Stimulated activated CD8-positive, alpha-beta memory T cell treated with anti-CD3 and anti-CD28 coated beads, Interleukin-15, amount 100 ng/mL, for 4 hours (primary cell): ENCODE results near the gene CUL9.

Experiments used
- DNase-seq, 2 donors: peaks; one replicate each; pipeline ENCODE4 v3.0.0-alpha.2; 2020; ENCODE audit warnings: low read depth in 2 of 2

CUL9 gene

DNA sequence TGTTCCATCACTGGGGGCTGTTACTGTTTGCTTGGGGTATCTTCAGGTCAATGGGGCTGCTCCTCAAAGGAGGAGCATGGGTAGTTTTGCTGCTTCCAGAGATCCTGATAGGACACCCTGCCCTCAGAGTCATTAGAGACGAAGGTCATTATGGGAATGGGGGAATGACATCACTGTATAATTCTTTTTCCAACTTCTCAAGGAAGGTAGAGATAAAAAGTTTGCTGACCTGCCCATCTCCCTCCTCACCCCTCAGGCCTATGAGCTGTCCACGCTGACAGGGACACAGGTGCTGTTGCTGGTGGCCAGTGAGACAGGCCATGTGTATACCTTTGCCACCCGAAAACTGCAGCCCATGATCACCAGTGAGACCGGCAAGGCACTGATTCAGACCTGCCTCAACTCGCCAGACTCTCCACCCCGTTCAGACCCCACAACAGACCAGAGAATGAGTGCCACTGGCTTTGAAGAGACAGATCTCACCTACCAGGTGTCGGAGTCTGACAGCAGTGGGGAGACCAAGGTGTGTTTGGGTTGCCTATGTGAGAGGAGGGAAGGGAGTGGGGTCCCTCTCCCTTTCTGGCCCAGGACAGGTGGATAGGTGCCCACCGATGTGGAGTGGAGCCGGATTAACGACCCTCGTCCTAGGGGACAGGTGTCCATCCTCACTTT, 8.3 kb upstream of the CUL9 start:
- no peak for DNase-seq

DNA sequence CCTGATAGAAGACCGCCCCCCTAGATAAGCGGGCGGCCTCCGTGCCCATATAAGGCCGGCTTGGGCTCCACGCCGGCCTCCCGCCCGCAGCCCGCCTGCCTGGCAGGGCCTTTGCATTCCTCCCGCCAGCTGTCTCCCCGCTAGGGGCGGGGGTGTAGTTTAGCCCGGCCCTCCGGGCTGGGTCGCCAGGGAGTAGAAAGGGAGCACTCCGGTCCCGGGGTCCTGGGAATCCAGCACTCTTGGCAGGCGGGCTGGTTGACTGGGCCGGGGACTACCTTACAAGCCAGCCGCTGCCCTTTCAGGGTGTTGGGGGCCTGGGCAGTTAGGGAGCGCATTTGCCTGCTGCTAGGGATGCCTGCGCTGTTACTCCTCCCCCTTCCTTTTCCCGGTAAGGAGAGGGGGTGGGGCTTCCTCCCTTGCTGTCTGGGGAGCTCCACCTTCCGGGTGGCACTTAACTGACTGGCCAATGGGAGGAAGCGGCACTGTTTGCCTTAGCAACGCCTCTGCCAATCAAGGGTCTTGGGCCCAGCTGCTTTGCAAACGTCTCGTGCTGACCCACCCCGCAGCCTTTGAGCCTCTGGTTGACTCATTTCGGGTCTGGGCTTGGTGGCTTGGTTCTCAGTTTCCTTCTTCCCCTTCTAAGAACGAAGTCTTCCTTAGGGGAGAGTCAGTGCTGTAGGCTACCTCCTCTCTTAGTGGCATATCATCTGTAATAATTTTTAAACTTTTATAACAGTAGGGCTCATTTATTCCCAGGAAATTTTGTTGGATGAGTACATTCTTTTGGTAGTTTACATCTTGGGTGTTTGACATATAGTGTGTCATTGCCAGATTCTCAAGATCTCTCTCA, 7.5 kb upstream of the CUL9 start:
- DNase-seq, result peak; percentile 85 to 95

DNA sequence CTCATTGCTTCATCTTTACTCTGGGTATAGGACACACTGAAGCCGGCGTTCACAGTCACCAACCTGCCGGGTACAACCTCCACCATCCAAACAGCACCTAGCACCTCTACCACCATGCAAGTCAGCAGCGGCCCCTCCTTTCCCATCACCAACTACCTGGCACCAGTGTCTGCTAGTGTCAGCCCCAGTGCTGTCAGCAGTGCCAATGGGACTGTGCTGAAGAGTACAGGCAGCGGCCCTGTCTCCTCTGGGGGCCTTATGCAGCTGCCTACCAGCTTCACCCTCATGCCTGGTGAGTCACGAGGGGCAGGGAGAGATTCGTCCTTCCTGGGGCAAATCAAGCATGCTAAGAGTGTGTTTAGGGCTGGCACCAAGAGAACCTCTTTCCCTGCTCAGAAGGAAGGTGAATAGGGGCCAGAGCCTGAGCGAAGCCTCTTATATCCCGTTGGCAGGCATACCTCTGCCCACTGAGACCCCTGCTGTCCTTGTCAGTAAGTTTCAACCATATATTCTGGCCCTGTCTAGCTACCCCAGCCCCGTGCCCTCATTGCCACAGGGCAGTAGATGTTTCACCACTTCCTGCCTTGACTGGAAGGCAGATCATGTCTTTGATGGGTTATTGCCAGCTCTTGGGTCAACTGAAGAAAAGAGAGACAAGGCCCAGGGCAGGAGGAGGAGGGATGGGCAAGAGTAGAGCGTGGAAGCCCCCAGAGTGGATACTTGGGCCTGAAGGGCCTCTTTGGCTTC, 6.1 kb upstream of the CUL9 start:
- DNase-seq, result no peak

DNA sequence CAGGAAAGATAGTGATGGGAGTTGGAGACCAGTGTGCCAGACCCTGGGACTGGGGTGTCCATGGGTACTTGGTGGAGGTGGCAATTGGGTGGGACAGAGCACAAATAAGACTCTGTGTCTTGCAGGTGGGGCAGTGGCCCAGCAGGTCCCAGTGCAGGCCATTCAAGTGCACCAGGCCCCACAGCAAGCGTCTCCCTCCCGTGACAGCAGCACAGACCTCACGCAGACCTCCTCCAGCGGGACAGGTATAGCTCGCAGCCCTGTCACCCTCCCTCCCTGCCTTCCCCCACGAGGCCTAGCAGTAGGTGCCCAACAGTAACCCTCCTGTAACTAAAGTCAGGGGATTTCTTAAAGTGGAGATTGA, 5.6 kb upstream of the CUL9 start:
- DNase-seq, result no peak

DNA sequence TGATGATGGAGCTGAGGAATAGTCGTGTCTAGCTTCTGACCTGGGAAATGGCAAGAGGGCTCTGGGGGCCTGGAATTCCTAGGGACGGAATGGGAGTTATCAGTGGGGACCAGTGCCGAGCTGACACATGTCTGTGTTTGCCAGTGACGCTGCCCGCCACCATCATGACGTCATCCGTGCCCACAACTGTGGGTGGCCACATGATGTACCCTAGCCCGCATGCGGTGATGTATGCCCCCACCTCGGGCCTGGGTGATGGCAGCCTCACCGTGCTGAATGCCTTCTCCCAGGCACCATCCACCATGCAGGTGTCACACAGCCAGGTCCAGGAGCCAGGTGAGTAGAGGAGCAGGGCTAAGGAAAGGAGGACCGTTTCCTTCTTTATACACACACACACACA, 3.8 kb upstream of the CUL9 start:
- DNase-seq, result no peak

DNA sequence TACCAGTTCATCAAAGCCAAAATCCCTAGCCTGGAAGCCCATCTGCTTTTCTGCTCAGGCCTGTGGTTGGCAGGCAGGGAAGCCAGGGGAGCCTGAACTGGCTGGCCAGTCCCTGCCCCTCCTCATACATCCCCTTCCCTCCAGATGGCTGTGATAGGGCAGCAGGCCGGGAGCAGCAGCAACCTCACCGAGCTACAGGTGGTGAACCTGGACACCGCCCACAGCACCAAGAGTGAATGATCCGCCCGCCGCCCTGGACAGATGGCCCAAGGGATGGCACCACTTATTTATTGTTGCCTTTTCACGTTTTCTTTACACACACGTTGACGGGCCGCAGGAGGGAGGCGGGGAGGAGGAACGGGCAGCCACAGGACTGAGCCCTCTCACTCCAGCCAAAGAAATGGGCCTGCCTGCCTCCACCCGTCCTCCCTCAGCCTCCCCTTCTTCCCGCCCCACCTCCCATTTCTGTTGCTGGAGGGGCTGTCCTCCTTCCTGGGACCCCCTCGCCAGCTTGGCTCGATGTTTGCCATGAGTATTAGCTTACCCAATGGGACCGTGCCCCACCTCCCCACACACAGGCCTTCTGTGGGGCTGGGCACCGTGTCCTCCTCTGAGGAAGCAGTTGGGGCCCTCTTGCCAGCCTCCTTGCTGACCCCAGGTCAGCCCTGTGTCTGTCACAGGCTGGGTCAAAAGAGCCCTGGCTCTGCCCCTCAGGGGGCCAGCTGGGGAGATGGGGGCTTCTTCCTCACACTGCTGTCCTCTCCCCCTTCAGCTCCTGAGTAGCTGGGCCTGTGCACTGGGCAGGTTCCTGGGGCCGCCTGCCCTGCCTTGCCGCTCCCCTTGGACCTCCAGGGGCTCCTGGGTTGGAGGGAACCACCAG, 2.8 kb upstream of the CUL9 start:
- no peak for DNase-seq

DNA sequence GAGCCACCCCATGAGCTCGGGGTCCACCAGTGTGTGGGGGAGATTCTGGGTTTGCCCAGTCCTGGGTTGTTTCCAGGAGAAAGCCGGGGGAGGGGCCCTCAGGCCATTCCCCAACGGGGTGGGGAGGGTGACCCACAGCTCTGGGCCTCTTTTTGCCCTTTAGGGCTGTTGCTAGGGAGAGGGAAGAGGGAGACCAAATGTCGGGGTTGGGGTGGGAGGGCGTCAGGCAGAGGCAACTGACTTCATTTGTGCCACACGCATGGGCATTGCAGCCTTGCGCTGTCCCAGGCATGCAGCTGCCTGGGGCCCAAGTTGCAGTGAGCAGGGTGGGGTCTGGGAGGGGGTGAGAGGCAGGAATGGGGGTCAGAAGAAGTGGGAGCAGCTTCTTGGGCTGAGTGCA, 1.9 kb upstream of the CUL9 start:
- no peak for DNase-seq

DNA sequence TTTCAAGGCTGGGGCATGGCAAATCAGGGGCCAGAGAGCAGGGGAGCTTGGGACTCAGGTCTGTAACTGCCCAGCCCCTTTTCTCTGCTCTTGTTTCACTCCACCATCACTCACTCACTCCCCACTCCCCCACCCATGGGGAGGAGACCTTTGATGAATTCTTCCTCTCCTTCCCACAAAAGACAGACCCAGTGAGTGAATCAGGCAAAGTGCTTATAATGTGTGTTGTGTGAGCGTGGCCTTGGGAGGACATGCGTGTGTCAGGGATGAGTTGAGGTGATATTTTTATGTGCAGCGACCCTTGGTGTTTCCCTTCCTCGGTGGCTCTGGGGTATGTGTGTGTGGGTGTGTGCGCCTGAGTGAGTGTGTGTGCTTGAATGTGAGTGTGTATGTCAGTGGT, 1.0 kb upstream of the CUL9 start:
- no peak for DNase-seq

DNA sequence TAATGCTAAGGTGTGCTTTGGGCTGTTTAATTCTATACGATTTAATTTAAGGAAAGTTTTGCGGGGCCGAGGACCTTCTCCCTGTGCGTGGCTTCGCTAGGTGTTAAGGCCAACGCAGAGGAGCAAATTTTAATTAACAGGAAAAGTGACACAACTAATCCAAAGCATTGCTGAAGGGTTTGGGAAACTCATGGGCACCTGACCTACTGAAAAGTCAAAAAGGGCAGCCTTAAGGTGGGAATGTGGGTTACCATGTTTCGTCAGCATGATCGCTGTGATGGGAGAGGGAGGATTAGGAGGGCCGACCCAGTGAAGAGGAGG, 415 bp upstream of the CUL9 start:
- DNase-seq, result no peak

DNA sequence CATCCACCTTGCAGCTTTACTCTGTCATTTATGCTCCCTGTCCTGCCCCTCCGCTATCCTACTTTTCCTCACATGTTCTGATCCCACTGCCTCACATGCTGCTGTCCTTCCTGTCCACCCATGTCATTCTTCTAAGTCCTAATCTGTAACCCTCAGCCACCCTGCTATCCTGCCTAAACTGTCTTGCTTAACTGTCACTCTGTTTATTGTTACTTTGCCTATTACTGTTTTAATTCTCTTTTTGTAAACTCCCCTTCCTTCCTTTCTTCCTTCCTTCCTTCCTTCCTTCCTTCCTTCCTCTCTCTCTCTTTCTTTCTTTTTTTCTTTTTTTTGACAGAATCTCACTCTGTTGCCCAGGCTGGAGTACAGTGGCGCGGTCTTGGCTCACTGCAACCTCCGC, 1.4 kb downstream of the CUL9 start:
- DNase-seq, result no peak

DNA sequence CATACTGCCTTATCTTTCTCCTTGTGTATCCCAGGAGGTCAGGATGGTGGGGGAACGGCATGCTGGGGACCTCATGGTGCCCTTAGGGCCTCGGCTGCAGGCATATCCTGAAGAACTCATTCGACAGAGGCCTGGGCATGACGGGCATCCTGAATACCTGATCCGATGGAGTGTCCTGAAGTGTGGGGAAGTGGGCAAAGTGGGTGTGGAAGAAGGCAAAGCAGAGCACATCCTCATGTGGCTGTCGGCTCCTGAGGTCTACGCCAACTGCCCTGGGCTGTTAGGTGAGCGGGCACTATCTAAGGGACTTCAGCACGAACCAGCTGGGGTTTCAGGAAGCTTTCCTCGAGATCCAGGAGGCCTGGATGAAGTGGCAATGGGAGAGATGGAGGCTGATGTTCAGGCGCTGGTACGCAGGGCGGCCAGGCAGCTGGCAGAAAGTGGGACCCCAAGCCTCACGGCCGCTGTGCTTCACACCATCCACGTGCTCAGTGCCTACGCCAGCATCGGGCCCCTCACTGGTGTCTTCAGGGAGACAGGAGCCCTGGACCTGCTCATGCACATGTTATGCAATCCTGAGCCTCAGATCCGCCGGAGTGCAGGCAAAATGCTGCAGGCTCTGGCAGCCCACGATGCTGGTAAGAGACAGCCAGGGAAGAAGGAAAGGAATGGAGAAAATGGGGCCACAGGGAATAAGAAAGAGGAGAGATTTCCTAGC, 2.4 kb downstream of the CUL9 start:
- no peak for DNase-seq

DNA sequence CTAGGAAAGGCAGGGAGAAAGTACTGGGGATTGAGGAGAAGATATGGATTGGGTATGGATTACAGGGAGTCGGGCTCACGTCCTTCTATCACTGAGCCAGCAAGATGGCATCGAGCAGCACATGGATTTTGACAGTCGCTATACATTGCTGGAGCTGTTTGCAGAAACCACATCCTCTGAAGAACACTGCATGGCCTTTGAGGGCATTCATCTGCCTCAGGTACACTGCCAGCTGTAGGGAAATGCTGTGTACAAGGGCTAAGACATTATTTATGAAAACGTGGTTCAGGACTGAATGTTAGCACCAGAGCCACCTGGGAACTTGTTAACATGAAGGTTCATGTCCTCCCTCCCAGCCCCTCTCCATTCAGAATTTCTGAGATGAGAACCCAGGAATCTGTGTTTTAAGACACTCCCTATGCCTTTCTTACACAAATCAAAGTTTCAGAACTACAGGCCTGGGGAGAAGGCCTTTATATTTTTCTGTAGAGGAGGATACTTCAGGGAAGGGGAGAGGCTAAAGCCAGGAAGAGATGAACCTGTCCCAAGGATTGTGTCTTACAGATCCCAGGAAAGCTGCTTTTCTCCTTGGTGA, 3.5 kb downstream of the CUL9 start:
- DNase-seq, result no peak

DNA sequence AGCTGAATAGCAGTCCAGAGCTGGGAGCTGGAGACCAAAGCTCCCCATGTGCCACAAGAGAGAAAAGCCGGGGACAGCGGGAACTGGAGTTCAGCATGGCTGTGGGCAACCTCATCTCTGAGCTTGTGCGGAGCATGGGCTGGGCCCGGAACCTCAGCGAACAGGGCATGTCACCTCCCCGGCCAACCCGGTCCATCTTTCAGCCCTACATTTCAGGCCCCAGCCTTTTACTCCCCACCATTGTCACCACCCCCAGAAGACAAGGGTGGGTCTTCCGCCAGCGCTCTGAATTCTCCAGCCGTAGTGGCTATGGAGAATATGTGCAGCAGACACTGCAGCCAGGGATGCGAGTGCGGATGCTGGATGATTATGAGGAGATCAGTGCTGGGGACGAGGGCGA, 4.0 kb downstream of the CUL9 start:
- DNase-seq, result no peak

DNA sequence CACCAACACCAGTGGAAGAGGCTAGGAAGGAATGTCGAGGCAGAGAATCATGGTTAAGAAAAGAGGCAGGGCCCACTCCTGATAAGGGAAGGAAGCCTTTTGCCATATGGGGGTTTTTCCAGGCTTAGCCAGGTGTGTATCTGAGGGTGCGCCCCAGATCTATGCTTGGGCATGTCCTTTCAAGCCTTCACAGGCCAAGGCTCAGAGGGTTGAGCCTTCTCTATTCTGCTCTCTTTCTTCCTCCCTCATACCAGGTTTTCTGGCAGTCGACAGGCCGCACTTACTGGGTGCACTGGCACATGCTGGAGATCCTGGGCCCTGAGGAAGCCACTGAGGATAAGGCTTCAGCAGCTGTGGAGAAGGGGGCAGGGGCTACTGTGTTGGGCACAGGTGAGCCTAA, 4.7 kb downstream of the CUL9 start:
- no peak for DNase-seq

DNA sequence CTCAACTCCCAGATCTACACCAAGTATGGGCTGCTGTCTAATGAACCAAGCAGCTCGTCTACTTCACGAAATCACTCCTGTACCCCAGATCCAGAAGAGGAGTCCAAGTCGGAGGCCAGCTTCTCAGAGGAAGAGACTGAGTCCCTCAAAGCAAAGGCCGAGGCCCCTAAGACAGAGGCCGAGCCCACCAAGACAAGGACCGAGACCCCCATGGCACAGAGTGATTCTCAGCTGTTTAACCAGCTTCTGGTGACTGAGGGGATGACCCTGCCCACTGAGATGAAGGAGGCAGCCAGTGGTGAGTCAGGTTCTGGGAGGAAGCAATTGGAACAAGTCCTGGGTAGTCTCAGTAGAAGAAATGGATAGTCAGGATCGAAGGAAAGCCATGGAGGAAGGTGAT, 5.8 kb downstream of the CUL9 start:
- DNase-seq, result no peak

DNA sequence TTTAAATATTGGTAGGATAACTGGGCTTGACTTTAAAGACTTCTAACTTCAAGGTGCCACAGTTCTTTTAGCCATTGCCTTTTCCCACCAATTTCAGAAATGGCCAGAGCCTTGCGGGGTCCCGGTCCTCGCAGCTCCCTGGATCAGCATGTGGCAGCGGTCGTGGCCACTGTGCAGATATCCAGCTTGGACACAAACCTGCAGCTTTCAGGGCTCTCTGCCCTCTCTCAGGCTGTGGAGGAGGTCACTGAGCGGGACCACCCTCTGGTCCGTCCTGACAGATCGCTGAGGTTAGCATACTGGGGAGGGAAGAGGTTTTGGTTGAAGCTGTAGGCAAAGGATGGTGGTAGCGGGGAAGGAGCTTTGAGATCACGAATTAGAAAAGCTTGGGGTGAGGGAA, 6.4 kb downstream of the CUL9 start:
- no peak for DNase-seq

DNA sequence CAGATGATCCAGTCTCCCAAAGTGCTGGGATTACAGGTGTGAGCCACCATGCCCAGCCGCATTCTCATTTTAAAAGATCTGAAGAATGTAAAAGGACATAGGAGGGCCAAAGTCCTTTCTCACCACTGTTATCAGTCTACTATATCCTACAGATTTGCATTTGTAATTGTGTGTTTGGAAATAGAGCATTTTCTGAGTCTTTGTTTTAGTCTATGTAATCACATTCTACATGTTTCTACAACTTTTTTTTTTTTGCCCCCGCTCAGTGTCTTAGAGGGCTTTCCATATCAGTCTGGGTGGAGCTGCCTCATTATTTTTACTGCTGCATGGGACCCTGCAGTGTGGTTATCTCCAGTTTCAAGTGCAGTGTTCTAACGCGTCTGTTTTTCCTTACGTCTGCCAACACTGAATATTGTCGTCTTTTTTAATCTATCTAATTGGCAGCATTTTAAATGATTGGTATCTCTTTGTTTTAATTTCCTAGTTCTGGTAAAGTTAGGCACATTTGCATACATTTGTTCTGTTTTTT, 7.8 kb downstream of the CUL9 start:
- no peak for DNase-seq

DNA sequence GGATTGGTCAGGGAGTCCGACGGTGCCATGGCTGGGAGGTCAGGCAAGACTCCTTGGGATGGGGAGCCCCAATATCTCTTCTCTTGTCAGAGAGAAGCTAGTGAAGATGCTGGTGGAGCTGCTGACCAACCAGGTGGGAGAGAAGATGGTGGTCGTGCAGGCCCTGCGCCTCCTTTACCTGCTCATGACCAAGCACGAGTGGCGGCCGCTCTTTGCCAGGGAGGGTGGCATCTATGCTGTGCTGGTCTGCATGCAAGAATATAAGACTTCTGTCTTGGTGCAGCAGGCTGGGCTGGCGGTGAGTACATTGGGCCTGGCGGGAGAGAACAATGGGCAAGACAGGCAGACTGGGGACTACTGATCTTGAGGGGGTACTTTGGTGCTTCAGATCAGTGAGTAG, 10.9 kb downstream of the CUL9 start:
- no peak for DNase-seq

DNA sequence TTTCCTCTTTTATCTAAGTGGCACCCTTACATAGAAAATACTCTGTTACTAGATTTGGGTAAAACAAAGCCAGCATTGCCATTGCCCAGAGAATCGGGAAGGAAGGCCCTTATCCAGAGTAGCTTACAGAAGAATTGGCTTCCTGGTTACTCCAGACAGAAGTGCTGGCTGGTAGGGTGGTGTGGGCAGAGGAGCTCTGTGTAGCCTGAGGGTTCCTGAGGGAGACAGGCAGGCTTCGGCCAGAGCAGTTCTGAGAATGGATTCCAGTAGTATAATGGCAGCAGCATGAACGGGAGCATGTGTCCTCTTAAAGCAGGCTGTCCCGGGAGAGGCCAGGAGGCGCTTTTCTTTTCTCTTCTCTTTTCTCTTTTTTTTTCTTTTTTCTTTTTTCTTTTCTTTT, 11.9 kb downstream of the CUL9 start:
- DNase-seq, result no peak

DNA sequence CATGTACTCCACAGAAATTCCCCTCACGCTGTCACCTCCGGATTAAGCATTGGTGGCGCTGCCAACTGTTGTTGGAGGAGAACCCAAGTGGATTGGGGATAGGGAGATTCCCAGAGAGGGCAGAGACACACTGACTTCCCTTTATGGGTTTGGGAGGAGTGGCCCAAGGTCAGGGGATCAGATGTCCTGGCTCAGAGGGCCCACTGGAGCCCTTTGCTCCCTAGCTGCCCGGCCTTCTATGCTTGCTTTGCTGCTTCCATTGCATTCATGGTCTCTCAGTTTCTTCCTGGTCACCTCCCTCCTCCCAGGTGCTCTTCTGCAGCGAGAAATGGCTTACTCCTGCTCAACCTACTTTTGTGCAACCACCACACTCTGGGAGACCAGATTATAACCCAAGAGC, 14.3 kb downstream of the CUL9 start:
- no peak for DNase-seq

DNA sequence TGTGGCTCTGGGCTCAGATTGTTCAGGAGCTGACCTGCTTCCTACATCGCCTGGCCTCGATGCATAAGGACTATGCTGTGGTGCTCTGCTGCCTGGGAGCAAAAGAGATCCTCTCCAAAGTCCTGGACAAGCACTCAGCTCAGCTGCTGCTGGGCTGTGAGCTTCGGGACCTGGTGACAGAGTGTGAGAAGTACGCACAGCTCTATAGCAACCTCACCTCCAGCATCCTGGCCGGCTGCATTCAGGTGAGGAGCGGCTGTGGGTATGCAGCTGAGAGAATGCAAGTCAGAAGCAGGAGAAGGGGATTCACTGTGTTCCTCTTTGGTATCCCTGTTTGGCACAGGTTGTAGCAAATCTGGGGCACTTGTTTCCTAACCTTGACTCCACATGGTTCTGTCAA, 17.9 kb downstream of the CUL9 start:
- DNase-seq, result no peak
